Vagina (tissue), 2 donors: ENCODE results near the gene TAS2R14. TPM values are rescaled to one million over a fixed set of nuclear protein-coding genes. Genes with fewer than 3 reads are reported as not detected.

Experiments used
- DNase-seq, 2 donors: peaks; one replicate each; pipeline ENCODE4 v3.0.0-alpha.2; 2017; ENCODE audit errors: extremely low spot score in 2 of 2
- H3K27ac ChIP-seq: fragments of 200-600 bp; sonication (generic); one replicate; pipeline ENCODE4 v1.5.1; 2019
- H3K27me3 ChIP-seq: fragments of 200-600 bp; sonication (generic); one replicate; pipeline ENCODE4 v1.5.1; 2019
- H3K36me3 ChIP-seq, 2 donors: fragments of 200-600 bp; sonication (generic); one replicate each; pipeline ENCODE4 v1.5.1; 2017 to 2019
- H3K4me1 ChIP-seq: fragments of 200-600 bp; sonication (generic); one replicate; pipeline ENCODE4 v1.5.1; 2019
- H3K4me3 ChIP-seq, 2 donors: fragments of 200-600 bp; sonication (generic); 1 replicate in 1 of 2; 2 replicates in 1 of 2; pipeline ENCODE4 v1.5.1; 2016 to 2019
- H3K9me3 ChIP-seq: fragments of 200-600 bp; sonication (generic); one replicate; pipeline ENCODE4 v1.5.1; 2019
- POLR2A ChIP-seq, 2 donors: fragments of 450-650 bp; IDR thresholded peaks; one replicate each; pipeline ENCODE4 v1.6.1; 2017; ENCODE audit warnings: antibody characterized with exemption in 2 of 2, mild to moderate bottlenecking in 2 of 2, moderate library complexity in 2 of 2
- POLR2AphosphoS5 ChIP-seq, 2 donors: sonication (generic); formaldehyde crosslinking; IDR thresholded peaks; one replicate each; pipeline ENCODE4 v1.9.0; 2017; ENCODE audit warnings: antibody characterized with exemption in 2 of 2, mild to moderate bottlenecking in 2 of 2, low read depth in 1 of 2; ENCODE audit not compliant: insufficient read depth in 1 of 2
- intact Hi-C: fragments of 100-400 bp; cut with DNase I; formaldehyde crosslinking; loops from one replicate; pipeline ENCODE4 v1.15.1; 2023
- total RNA-seq: library from RNA; depleted of rRNA; stranded (reverse); fragments of >200 nt; gene quantifications from one replicate; pipeline ENCODE4 v1.2.3, GENCODE V29; 2016
- TF ChIP-seq, protein P1 (sequence below), 3 experiments: fragments of 450-650 bp in 2 of 3; fragments of 200-600 bp in 1 of 3; sonication (generic) in 1 of 3; IDR thresholded peaks; one replicate each; pipeline ENCODE4 v1.5.1; 2017 to 2019; ENCODE audit warnings: antibody characterized with exemption in 3 of 3, mild to moderate bottlenecking in 2 of 3, moderate library complexity in 2 of 3

Gene TAS2R14
- 5.2 TPM for total RNA-seq

DNA sequence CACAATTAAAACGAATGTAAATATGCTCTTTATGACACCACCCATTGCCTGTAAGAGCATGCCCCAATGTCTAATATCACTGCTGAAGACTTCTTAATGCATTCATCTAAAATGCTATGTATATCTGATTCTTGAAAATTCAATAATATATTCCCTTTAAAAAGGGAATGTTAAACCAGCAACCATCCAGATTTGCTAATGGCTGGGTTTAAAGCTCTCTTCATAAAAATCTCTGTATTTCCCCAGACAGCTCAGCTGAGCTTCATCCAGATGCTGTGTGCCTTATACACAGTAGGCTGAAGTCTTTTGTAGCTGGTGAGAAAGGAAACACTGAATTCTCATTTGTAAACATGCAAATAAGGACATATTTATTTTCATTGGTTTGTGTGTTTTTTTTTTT is at the start of gene TAS2R14:
Gene TAS2R14, minus strand, starts transcription at position 101 of the 400 bp plus-strand sequence. Its CDS starts 56 bp downstream, at position 45.
- intact Hi-C loops: no loop called here
- Histone ChIP-seq H3K9me3 (no peaks in the 10 kb centered on the region), H3K36me3 (no peaks in the 10 kb centered on the region), H3K4me3 (no peak within 1 kb of the TSS), H3K27ac (no peak within 1 kb of the TSS), H3K4me1 (no peaks in the 10 kb centered on the region), H3K27me3 (no peaks in the 10 kb centered on the region)
- TF ChIP-seq POLR2A (IDR thresholded peaks at IDR 0.05) (no peak), POLR2AphosphoS5 (IDR thresholded peaks at IDR 0.05; ENCODE audit: insufficient read depth in 1 of 2, low read depth in 1 of 2) (no peak)
- TF ChIP-seq, protein P1, sequence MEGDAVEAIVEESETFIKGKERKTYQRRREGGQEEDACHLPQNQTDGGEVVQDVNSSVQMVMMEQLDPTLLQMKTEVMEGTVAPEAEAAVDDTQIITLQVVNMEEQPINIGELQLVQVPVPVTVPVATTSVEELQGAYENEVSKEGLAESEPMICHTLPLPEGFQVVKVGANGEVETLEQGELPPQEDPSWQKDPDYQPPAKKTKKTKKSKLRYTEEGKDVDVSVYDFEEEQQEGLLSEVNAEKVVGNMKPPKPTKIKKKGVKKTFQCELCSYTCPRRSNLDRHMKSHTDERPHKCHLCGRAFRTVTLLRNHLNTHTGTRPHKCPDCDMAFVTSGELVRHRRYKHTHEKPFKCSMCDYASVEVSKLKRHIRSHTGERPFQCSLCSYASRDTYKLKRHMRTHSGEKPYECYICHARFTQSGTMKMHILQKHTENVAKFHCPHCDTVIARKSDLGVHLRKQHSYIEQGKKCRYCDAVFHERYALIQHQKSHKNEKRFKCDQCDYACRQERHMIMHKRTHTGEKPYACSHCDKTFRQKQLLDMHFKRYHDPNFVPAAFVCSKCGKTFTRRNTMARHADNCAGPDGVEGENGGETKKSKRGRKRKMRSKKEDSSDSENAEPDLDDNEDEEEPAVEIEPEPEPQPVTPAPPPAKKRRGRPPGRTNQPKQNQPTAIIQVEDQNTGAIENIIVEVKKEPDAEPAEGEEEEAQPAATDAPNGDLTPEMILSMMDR (IDR thresholded peaks at IDR 0.05): no peak
- no peak for DNase-seq

GRCh38 chr12:10986812-10987211 is 47.7 kb upstream of the TAS2R14 start, which contains the start of gene TAS2R50:
TSS of gene TAS2R50 (minus strand) at chr12:10986912. CDS start at chr12:10986860, 52 bp downstream.
- intact Hi-C loops: no loop called here
- no peaks in the 10 kb centered on the region for H3K36me3 ChIP-seq
- no peaks in the 10 kb centered on the region for H3K4me1 ChIP-seq
- TF ChIP-seq POLR2A (IDR thresholded peaks at IDR 0.05) (no peak), POLR2AphosphoS5 (IDR thresholded peaks at IDR 0.05; ENCODE audit: insufficient read depth in 1 of 2, low read depth in 1 of 2) (no peak)
- TF ChIP-seq, protein P1 (IDR thresholded peaks at IDR 0.05): no peak
- H3K27ac ChIP-seq: no peak within 1 kb of the TSS
- no peak within 1 kb of the TSS for H3K4me3 ChIP-seq
- H3K9me3 ChIP-seq: no peaks in the 10 kb centered on the region
- DNase-seq: no peak
- no peaks in the 10 kb centered on the region for H3K27me3 ChIP-seq

GRCh38 chr12:10982244-10982643 is 43.2 kb upstream of the TAS2R14 start:
- no peak for DNase-seq
- no peaks in the 10 kb centered on the region for H3K4me1 ChIP-seq
- intact Hi-C loops: no loop called here
- H3K27me3 ChIP-seq: no peaks in the 10 kb centered on the region
- H3K27ac ChIP-seq: no peak overlapping the region
- H3K4me3 ChIP-seq: no peak overlapping the region
- no peaks in the 10 kb centered on the region for H3K9me3 ChIP-seq
- TF ChIP-seq, protein P1 (IDR thresholded peaks at IDR 0.05): no peak
- TF ChIP-seq POLR2A (IDR thresholded peaks at IDR 0.05): no peak
- TF ChIP-seq POLR2AphosphoS5 (IDR thresholded peaks at IDR 0.05; ENCODE audit: insufficient read depth in 1 of 2, low read depth in 1 of 2): no peak
- no peaks in the 10 kb centered on the region for H3K36me3 ChIP-seq

GRCh38 chr12:10974965-10975364 is 35.9 kb upstream of the TAS2R14 start:
- H3K27me3 ChIP-seq: no peaks in the 10 kb centered on the region
- no peaks in the 10 kb centered on the region for H3K4me1 ChIP-seq
- intact Hi-C loops: no loop called here
- no peak overlapping the region for H3K27ac ChIP-seq
- H3K4me3 ChIP-seq: no peak overlapping the region
- H3K9me3 ChIP-seq: no peaks in the 10 kb centered on the region
- DNase-seq: no peak
- no peak for TF ChIP-seq POLR2AphosphoS5 (IDR thresholded peaks at IDR 0.05; ENCODE audit: insufficient read depth in 1 of 2, low read depth in 1 of 2)
- TF ChIP-seq, protein P1 (IDR thresholded peaks at IDR 0.05): no peak
- TF ChIP-seq POLR2A (IDR thresholded peaks at IDR 0.05): no peak
- H3K36me3 ChIP-seq: no peaks in the 10 kb centered on the region

GRCh38 chr12:10968765-10969456 is 29.8 kb upstream of the TAS2R14 start:
- no peaks in the 10 kb centered on the region for H3K27me3 ChIP-seq
- no peak overlapping the region for H3K27ac ChIP-seq
- no peak for DNase-seq
- no peaks in the 10 kb centered on the region for H3K36me3 ChIP-seq
- TF ChIP-seq POLR2AphosphoS5 (IDR thresholded peaks at IDR 0.05; ENCODE audit: insufficient read depth in 1 of 2, low read depth in 1 of 2) (no peak), POLR2A (IDR thresholded peaks at IDR 0.05) (no peak)
- TF ChIP-seq, protein P1 (IDR thresholded peaks at IDR 0.05): no peak
- no peak overlapping the region for H3K4me3 ChIP-seq
- intact Hi-C loops: no loop called here
- H3K4me1 ChIP-seq: peaks cover 10% of the 10 kb centered on the region
- H3K9me3 ChIP-seq: no peaks in the 10 kb centered on the region
